Mesenchymal stem cell (in vitro differentiated cells and primary cell): Measurements from ENCODE around the gene MYH11.
A peak's percentile ranks its signal among the peaks of the same experiment; 100 is the strongest.

Source experiments
- DNase-seq: peaks from one replicate; pipeline ENCODE4 v3.0.0-alpha.2; 2013
- H2AFZ ChIP-seq: one replicate; pipeline ENCODE4 v1.6.1; 2013; ENCODE audit warnings: low read depth, mild to moderate bottlenecking, control low read depth, inconsistent platforms, low read length, moderate library complexity
- H2AK5ac ChIP-seq: 2 replicates; pipeline ENCODE4 v1.6.1; 2013; ENCODE audit warnings: low read length, moderate library complexity, mild to moderate bottlenecking, inconsistent platforms; ENCODE audit not compliant: severe bottlenecking
- H2BK120ac ChIP-seq: one replicate; pipeline ENCODE4 v1.6.1; 2013; ENCODE audit warnings: low read depth, mild to moderate bottlenecking, inconsistent platforms, low read length, moderate library complexity
- H2BK12ac ChIP-seq, 2 experiments: one replicate each; pipeline ENCODE4 v1.6.1; 2013; ENCODE audit warnings: inconsistent platforms in 2 of 2, low read length in 2 of 2, mild to moderate bottlenecking in 2 of 2, moderate library complexity in 2 of 2, control low read depth in 1 of 2
- H2BK15ac ChIP-seq: one replicate; pipeline ENCODE4 v1.6.1; 2013; ENCODE audit warnings: mild to moderate bottlenecking, low read depth, inconsistent platforms; ENCODE audit not compliant: poor library complexity, severe bottlenecking
- H2BK5ac ChIP-seq: 2 replicates; pipeline ENCODE4 v1.6.1; 2013; ENCODE audit warnings: low read depth, mild to moderate bottlenecking, low read length, control low read depth, inconsistent platforms; ENCODE audit not compliant: poor library complexity, severe bottlenecking
- H3K14ac ChIP-seq, 2 experiments: one replicate each; pipeline ENCODE4 v1.6.1; 2013; ENCODE audit warnings: inconsistent platforms in 2 of 2, low read length in 2 of 2, control low read depth in 1 of 2, mild to moderate bottlenecking in 1 of 2, moderate library complexity in 1 of 2
- H3K18ac ChIP-seq, 2 experiments: one replicate each; pipeline ENCODE4 v1.6.1; 2013; ENCODE audit warnings: inconsistent platforms in 2 of 2, low read length in 2 of 2, control low read depth in 1 of 2, low read depth in 1 of 2, mild to moderate bottlenecking in 1 of 2
- H3K23ac ChIP-seq, 2 experiments: one replicate each; pipeline ENCODE4 v1.6.1; 2013; ENCODE audit warnings: inconsistent platforms in 2 of 2, low read length in 2 of 2, mild to moderate bottlenecking in 2 of 2, moderate library complexity in 2 of 2, control low read depth in 1 of 2
- H3K27ac ChIP-seq: 2 replicates; pipeline ENCODE4 v1.5.1; 2013; ENCODE audit warnings: mild to moderate bottlenecking, moderate library complexity, low read length, control low read depth, inconsistent platforms; ENCODE audit not compliant: poor library complexity, severe bottlenecking
- H3K27me3 ChIP-seq, 2 experiments: 2 replicates each; pipeline versions ENCODE4 v1.6.1 to v1.7.0; 2013; ENCODE audit warnings: low read length in 2 of 2, mild to moderate bottlenecking in 2 of 2, moderate library complexity in 2 of 2, control low read depth in 1 of 2, inconsistent platforms in 1 of 2; ENCODE audit not compliant: control insufficient read depth in 1 of 2, insufficient read depth in 1 of 2
- H3K36me3 ChIP-seq, 2 experiments: 2 replicates each; pipeline versions ENCODE4 v1.6.1 to v1.7.0; 2013; ENCODE audit warnings: low read length in 2 of 2, control low read depth in 1 of 2, inconsistent platforms in 1 of 2, low read depth in 1 of 2, mild to moderate bottlenecking in 1 of 2; ENCODE audit not compliant: insufficient read depth in 2 of 2, control insufficient read depth in 1 of 2
- H3K4ac ChIP-seq, 2 experiments: one replicate each; pipeline ENCODE4 v1.6.1; 2013; ENCODE audit warnings: inconsistent platforms in 2 of 2, low read length in 2 of 2, mild to moderate bottlenecking in 2 of 2, moderate library complexity in 2 of 2, control low read depth in 1 of 2, low read depth in 1 of 2
- H3K4me1 ChIP-seq: 2 replicates; pipeline ENCODE4 v1.6.1; 2013; ENCODE audit warnings: low read depth, low read length, control low read depth; ENCODE audit not compliant: control insufficient read depth, insufficient read depth
- H3K4me2 ChIP-seq: 2 replicates; pipeline ENCODE4 v1.6.1; 2013; ENCODE audit warnings: low read length, mild to moderate bottlenecking, inconsistent platforms; ENCODE audit not compliant: poor library complexity, severe bottlenecking
- H3K4me3 ChIP-seq, 2 experiments: 2 replicates each; pipeline versions ENCODE4 v1.5.1 to v1.7.0; 2013; ENCODE audit warnings: low read length in 2 of 2, mild to moderate bottlenecking in 2 of 2, control low read depth in 1 of 2, low read depth in 1 of 2; ENCODE audit not compliant: insufficient read depth in 1 of 2
- H3K79me1 ChIP-seq: replicated peaks from 2 replicates; pipeline ENCODE4 v1.6.1; 2013; ENCODE audit warnings: mild to moderate bottlenecking, control low read depth, low read length, inconsistent platforms; ENCODE audit not compliant: poor library complexity, severe bottlenecking
- H3K9ac ChIP-seq: 2 replicates; pipeline ENCODE4 v1.7.0; 2013; ENCODE audit warnings: mild to moderate bottlenecking, low read length, moderate library complexity
- H3K9me3 ChIP-seq: 2 replicates; pipeline ENCODE4 v1.7.0; 2013; ENCODE audit warnings: mild to moderate bottlenecking, low read length; ENCODE audit not compliant: control insufficient read depth
- H4K8ac ChIP-seq: one replicate; pipeline ENCODE4 v1.6.1; 2013; ENCODE audit warnings: inconsistent platforms, mild to moderate bottlenecking, low read length, moderate library complexity
- H4K91ac ChIP-seq: one replicate; pipeline ENCODE4 v1.6.1; 2013; ENCODE audit warnings: mild to moderate bottlenecking, low read length, inconsistent platforms
- WGBS: methylation state at CpG from one replicate; pipeline ENCODE4 v1.1.7; 2013; ENCODE audit warnings: mixed read lengths; 5-methylcytosine and 5-hydroxymethylcytosine counted together

Gene MYH11

DNA sequence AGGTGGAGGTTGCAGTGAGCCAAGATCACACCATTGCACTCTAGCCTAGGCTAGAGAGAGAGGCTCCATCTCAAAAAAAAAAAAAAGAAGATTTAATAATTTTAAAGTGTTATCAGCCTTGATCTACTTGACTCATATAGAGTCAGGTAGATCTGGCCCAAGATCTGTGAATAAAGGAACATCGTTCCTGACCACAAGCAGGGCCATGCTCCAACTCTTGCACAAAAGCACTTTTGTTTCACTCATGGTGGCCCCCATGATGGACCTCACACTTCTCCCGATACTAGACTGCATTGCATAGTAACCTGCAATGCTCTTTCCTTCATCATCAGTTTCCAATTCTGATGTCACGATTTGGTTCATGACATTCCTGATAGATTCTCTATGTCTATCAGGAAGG is 5.2 kb upstream of the MYH11 start:
- Histone ChIP-seq H3K36me3 (peaks cover 8 to 22% of the 10 kb centered on the region in 2 experiments), H4K8ac (no peak overlapping the region), H3K27me3 (peaks cover 18 to 23% of the 10 kb centered on the region in 2 experiments), H3K79me1 (no peaks in the 10 kb centered on the region), H3K4me3 (no peak overlapping the region), H3K4me2 (no peak overlapping the region), H3K18ac (no peak overlapping the region), H3K9ac (no peak overlapping the region), H2BK12ac (no peak overlapping the region), H2BK15ac (no peak overlapping the region), H4K91ac (no peak overlapping the region), H3K23ac (no peak overlapping the region), H2BK120ac (no peak overlapping the region), H3K4me1 (peaks cover 12% of the 10 kb centered on the region), H2AK5ac (no peak overlapping the region), H3K14ac (no peak overlapping the region), H2AFZ (no peak overlapping the region), H3K4ac (no peak overlapping the region), H3K9me3 (no peaks in the 10 kb centered on the region), H2BK5ac (no peak overlapping the region), H3K27ac (no peak overlapping the region)
- over 99% methylated on average over 3 of the region's 3 CpGs for WGBS
- no peak for DNase-seq

DNA sequence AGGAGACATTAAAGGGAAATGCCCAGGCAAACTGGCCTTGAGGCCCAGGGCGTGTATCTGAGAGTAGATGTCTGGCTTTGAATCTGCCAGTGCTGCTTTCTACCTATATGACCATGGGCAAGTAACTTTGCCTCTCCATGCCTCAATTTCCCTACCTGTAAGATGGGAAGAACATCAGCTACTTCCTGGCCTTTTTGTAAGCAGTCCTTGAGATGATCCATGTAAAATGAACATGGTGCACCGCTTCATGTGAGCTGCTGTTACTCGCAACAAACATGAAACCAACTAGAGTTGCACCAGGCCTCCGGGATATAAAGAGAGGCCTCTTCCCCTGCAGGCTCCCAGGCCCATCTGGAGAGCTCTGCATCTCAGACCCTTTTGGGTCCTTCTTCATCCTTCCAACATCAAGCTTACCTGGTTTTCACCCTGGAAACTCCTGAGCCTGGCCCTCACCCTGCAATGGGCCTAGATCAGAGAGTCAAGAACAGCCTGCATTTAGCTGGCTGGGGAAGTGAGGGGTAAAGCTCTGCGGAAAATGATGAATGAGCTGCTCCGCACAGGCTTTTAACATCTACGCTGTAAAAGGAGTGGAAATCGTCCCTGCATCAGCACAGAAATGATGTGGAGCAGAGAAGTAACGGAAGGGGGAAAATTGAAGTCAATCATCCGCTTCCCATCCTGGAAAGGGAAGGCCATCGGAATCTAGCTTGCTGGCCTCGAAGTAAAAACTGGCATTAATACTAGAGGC is 2.3 kb upstream of the MYH11 start:
- peaks cover 0 to 4% of the 10 kb centered on the region in 2 experiments for H3K36me3 ChIP-seq
- H3K4me3 ChIP-seq, result no peak overlapping the region
- H2AK5ac ChIP-seq, result no peak overlapping the region
- H3K4me2 ChIP-seq, result no peak overlapping the region
- no peak overlapping the region for H2BK5ac ChIP-seq
- no peak overlapping the region for H2BK15ac ChIP-seq
- H4K8ac ChIP-seq, result no peak overlapping the region
- H3K27me3 ChIP-seq, result peaks cover 47 to 52% of the 10 kb centered on the region in 2 experiments
- H3K9ac ChIP-seq, result no peak overlapping the region
- no peak overlapping the region for H3K4ac ChIP-seq
- no peak overlapping the region for H3K18ac ChIP-seq
- peaks cover 15% of the 10 kb centered on the region for H3K4me1 ChIP-seq
- H4K91ac ChIP-seq, result no peak overlapping the region
- no peaks in the 10 kb centered on the region for H3K79me1 ChIP-seq
- no peak overlapping the region for H3K27ac ChIP-seq
- WGBS, result 94% methylated on average over 11 of the region's 12 CpGs
- DNase-seq, result no peak
- no peak overlapping the region for H3K23ac ChIP-seq
- H3K14ac ChIP-seq, result no peak overlapping the region
- no peak overlapping the region for H2BK12ac ChIP-seq
- no peaks in the 10 kb centered on the region for H3K9me3 ChIP-seq
- no peak overlapping the region for H2BK120ac ChIP-seq
- H2AFZ ChIP-seq, result no peak overlapping the region

DNA sequence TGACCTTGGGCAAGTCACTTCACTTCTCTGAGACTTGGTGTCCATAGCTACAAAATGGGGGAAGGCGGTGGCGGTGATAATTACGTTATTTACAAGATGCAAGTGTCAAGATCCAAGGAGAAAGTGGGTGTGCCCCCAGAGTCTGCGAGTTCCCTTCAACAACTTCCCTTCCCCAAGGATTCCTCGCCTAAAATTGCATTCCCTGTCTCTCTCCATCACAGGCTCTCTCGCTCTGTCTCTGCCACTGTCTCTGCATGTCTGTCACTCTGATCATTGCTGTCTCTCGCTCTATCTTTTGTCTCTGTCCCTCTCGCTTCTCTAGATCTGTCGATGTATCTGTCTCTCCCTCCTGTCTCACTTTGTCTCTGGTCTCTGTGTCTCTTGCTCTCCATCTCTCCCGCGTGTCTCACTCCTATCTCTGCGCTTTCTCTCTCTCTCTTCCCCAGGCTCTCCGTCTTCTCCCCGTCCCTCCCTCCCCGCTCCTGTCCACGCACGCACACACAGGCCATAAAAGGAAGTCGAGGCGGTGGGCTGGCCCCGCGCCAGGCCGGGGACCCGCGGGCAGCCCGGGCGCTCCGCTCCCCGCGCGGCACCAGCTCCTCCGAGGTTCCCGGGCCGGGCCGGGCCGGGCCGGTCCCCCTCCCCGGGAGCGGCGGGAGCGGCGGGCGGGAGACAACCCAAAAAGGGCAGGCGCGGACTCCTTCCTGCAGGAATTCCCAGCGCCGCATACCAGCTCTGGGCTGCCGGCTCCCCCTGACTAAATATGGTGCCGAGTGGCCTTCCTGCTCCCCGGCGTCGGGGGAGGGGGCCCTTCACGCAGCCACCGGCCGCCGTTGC is 1.1 kb upstream of the MYH11 start:
- Histone ChIP-seq H3K27me3 (peaks cover 55% of the 10 kb centered on the region in 2 experiments), H3K18ac (peak overlapping the region in 1 of 2 experiments; percentile 57), H2BK15ac (peak overlapping the region; percentile 73), H3K4me2 (peak overlapping the region; percentile 94), H3K4me1 (peaks cover 15% of the 10 kb centered on the region), H4K8ac (peak overlapping the region; percentile 43), H3K14ac (peak overlapping the region in 1 of 2 experiments; percentile 87), H4K91ac (no peak overlapping the region), H3K9me3 (no peaks in the 10 kb centered on the region), H3K23ac (no peak overlapping the region), H2AK5ac (no peak overlapping the region), H3K36me3 (peaks cover 0 to 4% of the 10 kb centered on the region in 2 experiments), H3K27ac (no peak overlapping the region), H2BK120ac (peak overlapping the region; percentile 57), H2AFZ (peak overlapping the region; percentile 73), H3K4me3 (peak overlapping the region; percentile 56 to 77), H3K4ac (peak overlapping the region; percentile 27 to 49), H2BK5ac (no peak overlapping the region), H3K9ac (peak overlapping the region; percentile 56), H3K79me1 (no peaks in the 10 kb centered on the region), H2BK12ac (no peak overlapping the region)
- DNase-seq, result peak; percentile 69
- WGBS, result under 1% methylated on average over 50 of the region's 55 CpGs

DNA sequence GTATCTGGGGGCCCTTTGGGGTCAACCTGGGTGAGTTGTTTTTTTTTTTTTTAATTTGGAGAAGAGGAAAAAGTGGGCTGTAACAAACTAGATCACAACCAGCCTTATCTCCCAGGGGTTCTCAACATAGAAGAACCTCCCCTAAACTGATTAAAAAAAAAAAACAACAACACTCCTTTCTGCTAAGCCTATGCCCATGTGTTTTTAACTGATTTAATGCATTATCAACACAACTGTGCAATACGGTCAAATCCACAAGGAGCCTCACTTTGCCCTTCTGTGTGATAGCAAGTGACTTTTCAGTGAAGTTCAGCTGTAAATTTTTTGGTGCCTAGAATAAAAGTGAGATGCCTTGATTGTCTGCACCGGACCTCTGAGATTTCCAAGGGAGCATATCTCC is 646 bp downstream of the MYH11 start:
- Histone ChIP-seq H2AK5ac (no peak overlapping the region), H2BK15ac (no peak overlapping the region), H3K9ac (no peak overlapping the region), H3K9me3 (no peaks in the 10 kb centered on the region), H4K8ac (no peak overlapping the region), H3K4me3 (no peak overlapping the region), H3K14ac (no peak overlapping the region), H3K18ac (no peak overlapping the region), H3K27me3 (peaks cover 55 to 65% of the 10 kb centered on the region in 2 experiments), H3K79me1 (no peaks in the 10 kb centered on the region), H3K23ac (no peak overlapping the region), H3K4ac (no peak overlapping the region), H3K36me3 (peaks cover 0 to 4% of the 10 kb centered on the region in 2 experiments), H3K27ac (no peak overlapping the region), H2BK120ac (no peak overlapping the region), H3K4me1 (peaks cover 15% of the 10 kb centered on the region), H3K4me2 (no peak overlapping the region), H4K91ac (no peak overlapping the region), H2BK12ac (no peak overlapping the region), H2BK5ac (no peak overlapping the region), H2AFZ (no peak overlapping the region)
- 100% methylated on average over 2 of the region's 2 CpGs for WGBS
- DNase-seq, result no peak
